ENCODE data around the gene KIF6.

The KIF6 gene

GRCh38 chr6:39707962-39708683 lies 17.1 kb downstream of the KIF6 start:
- H3K27me3 ChIP-seq (ENCODE audit: insufficient read depth, low read length, poor library complexity), result peaks cover 8% of the 10 kb centered on the region
- H3K4me2 ChIP-seq (ENCODE audit: insufficient read depth, low read length), result no peak overlapping the region
- H3K4me1 ChIP-seq (ENCODE audit: insufficient read depth, low read length), result no peaks in the 10 kb centered on the region
- no peak overlapping the region for H3K4me3 ChIP-seq (ENCODE audit: low read depth in 1 of 2, low read length in 2 of 2)
- ATAC-seq (ENCODE audit: insufficient read depth, low read depth) (no peak), DNase-seq (no peak)
- no peaks in the 10 kb centered on the region for H3K36me3 ChIP-seq (ENCODE audit: insufficient read depth, low read length)
- H4K20me1 ChIP-seq (ENCODE audit: insufficient read depth, low read length), result no peaks in the 10 kb centered on the region
- no peak overlapping the region for H2AFZ ChIP-seq (ENCODE audit: low read depth, low read length)
- no peaks in the 10 kb centered on the region for H3K9me3 ChIP-seq (ENCODE audit: insufficient read depth, low read length, severe bottlenecking)
- TF ChIP-seq CTCF (IDR thresholded peaks at IDR 0.05; ENCODE audit: borderline replicate concordance, extremely low read depth, low read length, poor library complexity, severe bottlenecking), result no peak
- TF ChIP-seq EZH2 (IDR thresholded peaks at IDR 0.05; ENCODE audit: borderline replicate concordance, low read depth, low read length, severe bottlenecking), result no peak
- no peak overlapping the region for H3K9ac ChIP-seq (ENCODE audit: low read depth, low read length)
- H3K27ac ChIP-seq (ENCODE audit: low read length), result no peak overlapping the region
- no peaks in the 10 kb centered on the region for H3K79me2 ChIP-seq (ENCODE audit: insufficient read depth, low read length)

- Histone ChIP-seq H3K4me1 (ENCODE audit: insufficient read depth, low read length) (no peaks in the 10 kb centered on the region), H3K9ac (ENCODE audit: low read depth, low read length) (no peak overlapping the region), H3K27me3 (ENCODE audit: insufficient read depth, low read length, poor library complexity) (peaks cover 6% of the 10 kb centered on the region), H3K79me2 (ENCODE audit: insufficient read depth, low read length) (no peaks in the 10 kb centered on the region), H3K4me2 (ENCODE audit: insufficient read depth, low read length) (no peak overlapping the region), H3K36me3 (ENCODE audit: insufficient read depth, low read length) (no peaks in the 10 kb centered on the region), H4K20me1 (ENCODE audit: insufficient read depth, low read length) (no peaks in the 10 kb centered on the region), H2AFZ (ENCODE audit: low read depth, low read length) (no peak overlapping the region), H3K4me3 (ENCODE audit: low read depth in 1 of 2, low read length in 2 of 2) (no peak overlapping the region), H3K27ac (ENCODE audit: low read length) (no peak overlapping the region), H3K9me3 (ENCODE audit: insufficient read depth, low read length, severe bottlenecking) (no peaks in the 10 kb centered on the region)
- TF ChIP-seq CTCF (IDR thresholded peaks at IDR 0.05; ENCODE audit: borderline replicate concordance, extremely low read depth, low read length, poor library complexity, severe bottlenecking) (no peak), EZH2 (IDR thresholded peaks at IDR 0.05; ENCODE audit: borderline replicate concordance, low read depth, low read length, severe bottlenecking) (no peak)
- ATAC-seq (ENCODE audit: insufficient read depth, low read depth) (no peak), DNase-seq (no peak)
Observed at GRCh38 chr6:39706819-39707335, 18.3 kb downstream of the KIF6 start.

GRCh38 chr6:39702265-39702664 lies 22.9 kb downstream of the KIF6 start:
- Histone ChIP-seq H3K27ac (ENCODE audit: low read length) (no peak overlapping the region), H3K4me3 (ENCODE audit: low read depth in 1 of 2, low read length in 2 of 2) (no peak overlapping the region), H3K9me3 (ENCODE audit: insufficient read depth, low read length, severe bottlenecking) (no peaks in the 10 kb centered on the region), H4K20me1 (ENCODE audit: insufficient read depth, low read length) (no peaks in the 10 kb centered on the region), H3K27me3 (ENCODE audit: insufficient read depth, low read length, poor library complexity) (peaks cover 3% of the 10 kb centered on the region), H3K4me2 (ENCODE audit: insufficient read depth, low read length) (no peak overlapping the region), H2AFZ (ENCODE audit: low read depth, low read length) (no peak overlapping the region), H3K9ac (ENCODE audit: low read depth, low read length) (no peak overlapping the region), H3K79me2 (ENCODE audit: insufficient read depth, low read length) (no peaks in the 10 kb centered on the region), H3K4me1 (ENCODE audit: insufficient read depth, low read length) (no peaks in the 10 kb centered on the region), H3K36me3 (ENCODE audit: insufficient read depth, low read length) (no peaks in the 10 kb centered on the region)
- ATAC-seq (ENCODE audit: insufficient read depth, low read depth), result no peak
- no peak for DNase-seq
- TF ChIP-seq EZH2 (IDR thresholded peaks at IDR 0.05; ENCODE audit: borderline replicate concordance, low read depth, low read length, severe bottlenecking), result no peak
- TF ChIP-seq CTCF (IDR thresholded peaks at IDR 0.05; ENCODE audit: borderline replicate concordance, extremely low read depth, low read length, poor library complexity, severe bottlenecking), result no peak
